GM19397 (cell line): ENCODE results near the gene ITCH.
"Not testable (repeated sequence)": the region's sequence is repeated elsewhere in the genome, so short reads cannot be mapped to it uniquely, and the experiment has no call there.

Source experiments
- ATAC-seq: cut with Tn5 transposase; IDR thresholded peaks from one replicate; pipeline ENCODE4 v1.9.1; 2021; ENCODE audit warnings: mild to moderate bottlenecking, moderate library complexity; ENCODE audit not compliant: unreplicated experiment

The ITCH gene

GRCh38 chr20:34343458-34344211 lies 19.4 kb upstream of the ITCH start:
- no peak for ATAC-seq

- ATAC-seq: no peak
Observed at GRCh38 chr20:34344238-34344637, 18.8 kb upstream of the ITCH start.

GRCh38 chr20:34345402-34345736 lies 17.7 kb upstream of the ITCH start:
- no peak for ATAC-seq

- ATAC-seq: not testable (repeated sequence)
Observed at GRCh38 chr20:34345839-34346532, 17.1 kb upstream of the ITCH start.

- ATAC-seq: not testable (repeated sequence)
Observed at GRCh38 chr20:34346533-34346865, 16.6 kb upstream of the ITCH start.

GRCh38 chr20:34347571-34347970 lies 15.5 kb upstream of the ITCH start:
- ATAC-seq: no peak

- no peak for ATAC-seq
Observed at GRCh38 chr20:34350095-34350494, 13.0 kb upstream of the ITCH start.

GRCh38 chr20:34353467-34353866 lies 9.6 kb upstream of the ITCH start:
- ATAC-seq: not testable (repeated sequence)

GRCh38 chr20:34355427-34355826 lies 7.6 kb upstream of the ITCH start:
- no peak for ATAC-seq

- not testable (repeated sequence) for ATAC-seq
Observed at GRCh38 chr20:34359729-34360128, 3.3 kb upstream of the ITCH start.

GRCh38 chr20:34362502-34363061 lies 491 bp upstream of the ITCH start:
- ATAC-seq: no peak

- peak; percentile 39 for ATAC-seq
Observed at GRCh38 chr20:34363465-34364222, 571 bp downstream of the ITCH start.

- ATAC-seq: no peak
Observed at GRCh38 chr20:34364223-34364506, 1.1 kb downstream of the ITCH start.

- no peak for ATAC-seq
Observed at GRCh38 chr20:34365765-34366213, 2.7 kb downstream of the ITCH start.

GRCh38 chr20:34367155-34367554 lies 4.1 kb downstream of the ITCH start:
- no peak for ATAC-seq

GRCh38 chr20:34367911-34368310 lies 4.8 kb downstream of the ITCH start:
- ATAC-seq: not testable (repeated sequence)

- no peak for ATAC-seq
Observed at GRCh38 chr20:34368547-34368946, 5.5 kb downstream of the ITCH start.

GRCh38 chr20:34369265-34369664 lies 6.2 kb downstream of the ITCH start:
- ATAC-seq: no peak

GRCh38 chr20:34370062-34370461 lies 7.0 kb downstream of the ITCH start:
- no peak for ATAC-seq

GRCh38 chr20:34373445-34373844 lies 10.4 kb downstream of the ITCH start:
- no peak for ATAC-seq

- no peak for ATAC-seq
Observed at GRCh38 chr20:34374209-34374760, 11.2 kb downstream of the ITCH start.
